Lower lobe of right lung (tissue), 2 donors: ENCODE data around the gene HOXA6. TPM values are rescaled to one million over a fixed set of nuclear protein-coding genes. Genes with fewer than 3 reads are reported as not detected.
A peak's percentile ranks its signal among the peaks of the same experiment; 100 is the strongest.

ENCODE experiments used
- ATAC-seq, 2 donors: fragments of 200-7000 bp; cut with Tn5 transposase; one replicate each; pipeline ENCODE4 v1.9.1; 2020 to 2022; ENCODE audit warnings: mild to moderate bottlenecking in 2 of 2, moderate library complexity in 2 of 2
- DNase-seq: peaks from one replicate; pipeline ENCODE4 v3.0.0-alpha.2; 2020
- H3K27ac ChIP-seq: fragments of 200-600 bp; one replicate; pipeline ENCODE4 v1.8.0; 2022
- H3K27me3 ChIP-seq: fragments of 200-600 bp; one replicate; pipeline ENCODE4 v1.8.0; 2022; ENCODE audit warnings: low read depth
- H3K36me3 ChIP-seq: fragments of 200-600 bp; one replicate; pipeline ENCODE4 v1.8.0; 2022; ENCODE audit warnings: mild to moderate bottlenecking
- H3K4me1 ChIP-seq: fragments of 200-600 bp; one replicate; pipeline ENCODE4 v1.8.0; 2022
- H3K4me3 ChIP-seq: fragments of 200-600 bp; one replicate; pipeline ENCODE4 v1.8.0; 2022; ENCODE audit warnings: mild to moderate bottlenecking
- H3K9me3 ChIP-seq: fragments of 200-600 bp; one replicate; pipeline ENCODE4 v1.8.0; 2022
- intact Hi-C: fragments of 100-400 bp; cut with DNase I; formaldehyde crosslinking; loops from one replicate; pipeline ENCODE4 v1.11.0; 2022
- total RNA-seq: library from RNA; stranded (reverse); fragmentation: NEBNext Ultra II Directional; extraction: Animal tissue kit (Norgen Biotek cat#: 25700); gene quantifications from one replicate; pipeline ENCODE4 v1.2.1, GENCODE V29; 2021
- TF ChIP-seq, protein P1 (sequence below): fragments of 200-600 bp; IDR thresholded peaks from one replicate; pipeline ENCODE4 v1.8.0; 2022; ENCODE audit warnings: antibody characterized with exemption, mild to moderate bottlenecking
- donor health status: DM: no; HTN: yes; CAD: no; lungs with severe emphysema.

The HOXA6 gene
- total RNA-seq, 1 donor from 2014 or later = 4.6 TPM

DNA sequence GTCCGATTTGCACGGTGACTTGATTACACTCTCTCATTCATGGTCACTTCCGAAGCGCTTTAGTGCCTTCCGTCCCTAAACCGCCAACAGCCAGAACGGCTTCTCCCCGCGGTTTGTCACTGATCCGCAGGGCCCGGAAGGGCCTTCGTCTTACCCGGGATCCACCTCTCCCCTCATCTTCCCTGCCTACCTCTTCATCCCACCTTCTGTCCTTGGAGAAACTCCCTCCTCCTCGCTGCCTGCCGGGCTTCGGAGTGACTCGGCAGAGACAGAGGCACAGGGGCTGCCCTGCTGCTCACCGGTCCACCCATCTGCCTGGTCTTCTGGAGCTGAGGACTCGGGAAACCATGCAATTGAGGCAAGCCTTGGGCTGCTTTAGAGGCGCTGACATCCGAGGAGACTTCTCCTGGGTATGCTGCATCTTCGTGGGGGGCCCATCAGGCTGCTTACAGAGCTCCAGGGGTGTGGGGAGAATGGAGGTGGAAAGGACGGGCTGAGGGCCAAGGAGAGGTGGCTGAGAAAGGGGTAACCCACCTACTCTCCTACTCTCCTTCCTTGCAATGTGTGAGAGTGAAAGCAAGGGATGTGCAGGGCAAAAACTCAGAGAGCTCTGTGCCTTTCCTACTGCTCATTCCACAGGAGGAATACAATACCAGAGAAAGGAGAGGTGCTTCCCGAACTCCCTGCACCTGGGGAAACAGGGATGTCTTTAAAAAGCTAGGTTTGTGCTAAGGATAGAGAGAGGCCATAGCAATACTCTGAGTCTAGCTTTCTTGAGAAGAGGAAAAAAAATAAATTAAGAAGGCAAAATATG lies 38.5 kb upstream of the HOXA6 start:
- H3K36me3 ChIP-seq = no peaks in the 10 kb centered on the region
- no peak overlapping the region for H3K27ac ChIP-seq
- no peak for ATAC-seq
- no peak for DNase-seq
- intact Hi-C loops = no loop called here
- H3K4me3 ChIP-seq = no peak overlapping the region
- peaks cover 47% of the 10 kb centered on the region for H3K4me1 ChIP-seq
- TF ChIP-seq, protein P1, sequence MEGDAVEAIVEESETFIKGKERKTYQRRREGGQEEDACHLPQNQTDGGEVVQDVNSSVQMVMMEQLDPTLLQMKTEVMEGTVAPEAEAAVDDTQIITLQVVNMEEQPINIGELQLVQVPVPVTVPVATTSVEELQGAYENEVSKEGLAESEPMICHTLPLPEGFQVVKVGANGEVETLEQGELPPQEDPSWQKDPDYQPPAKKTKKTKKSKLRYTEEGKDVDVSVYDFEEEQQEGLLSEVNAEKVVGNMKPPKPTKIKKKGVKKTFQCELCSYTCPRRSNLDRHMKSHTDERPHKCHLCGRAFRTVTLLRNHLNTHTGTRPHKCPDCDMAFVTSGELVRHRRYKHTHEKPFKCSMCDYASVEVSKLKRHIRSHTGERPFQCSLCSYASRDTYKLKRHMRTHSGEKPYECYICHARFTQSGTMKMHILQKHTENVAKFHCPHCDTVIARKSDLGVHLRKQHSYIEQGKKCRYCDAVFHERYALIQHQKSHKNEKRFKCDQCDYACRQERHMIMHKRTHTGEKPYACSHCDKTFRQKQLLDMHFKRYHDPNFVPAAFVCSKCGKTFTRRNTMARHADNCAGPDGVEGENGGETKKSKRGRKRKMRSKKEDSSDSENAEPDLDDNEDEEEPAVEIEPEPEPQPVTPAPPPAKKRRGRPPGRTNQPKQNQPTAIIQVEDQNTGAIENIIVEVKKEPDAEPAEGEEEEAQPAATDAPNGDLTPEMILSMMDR = no peak
- H3K9me3 ChIP-seq = no peaks in the 10 kb centered on the region
- peaks cover 100% of the 10 kb centered on the region for H3K27me3 ChIP-seq

GRCh38 chr7:27185013-27185853 lies 37.7 kb upstream of the HOXA6 start, which contains the start of gene HOXA11:
HOXA11 (minus strand) TSS chr7:27185232; CDS start chr7:27185144, 88 bp downstream.
- H3K4me1 ChIP-seq = peaks cover 47% of the 10 kb centered on the region
- TF ChIP-seq, protein P1 = no peak
- H3K4me3 ChIP-seq = peak within 1 kb of the TSS; percentile 40
- no peaks in the 10 kb centered on the region for H3K36me3 ChIP-seq
- no peaks in the 10 kb centered on the region for H3K9me3 ChIP-seq
- intact Hi-C loops = no loop called here
- peaks cover 99% of the 10 kb centered on the region for H3K27me3 ChIP-seq
- ATAC-seq = no peak
- no peak for DNase-seq
- no peak within 1 kb of the TSS for H3K27ac ChIP-seq

GRCh38 chr7:27184337-27185012 lies 36.9 kb upstream of the HOXA6 start:
- intact Hi-C loops = no loop called here
- peaks cover 99% of the 10 kb centered on the region for H3K27me3 ChIP-seq

DNA sequence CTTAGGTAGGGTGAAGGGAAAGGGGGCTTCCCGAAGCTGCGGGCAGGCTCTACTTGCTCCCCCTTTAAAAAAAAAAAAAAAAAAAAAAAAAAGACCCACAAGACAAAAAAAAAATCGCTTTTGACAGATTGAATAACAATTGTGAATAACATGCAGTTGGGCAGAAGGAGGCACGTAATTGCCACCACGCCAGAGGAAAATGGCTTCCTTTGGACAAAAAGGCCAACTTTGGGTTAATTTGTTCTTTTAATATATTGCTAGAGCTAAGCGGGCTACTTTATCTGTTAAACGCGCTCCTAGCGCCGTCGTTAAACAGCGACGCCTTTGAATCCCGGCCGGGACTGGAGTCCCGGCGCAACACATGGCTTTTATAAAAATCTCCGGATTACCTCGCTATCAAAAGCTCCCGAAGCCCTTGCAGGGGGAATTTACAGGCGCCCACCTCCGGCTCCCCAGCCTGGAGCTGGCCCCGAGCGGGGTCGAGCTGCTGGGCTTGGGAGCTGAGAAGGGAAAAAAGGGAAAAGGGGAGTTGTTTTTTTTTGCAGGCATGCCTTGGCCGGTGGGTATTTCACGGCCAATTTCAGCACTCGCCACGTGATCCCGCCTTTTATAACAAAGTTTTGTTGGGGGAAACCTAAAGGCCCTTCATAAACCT lies 36.2 kb upstream of the HOXA6 start:
- Histone ChIP-seq H3K27ac (no peak overlapping the region), H3K4me3 (peak overlapping the region; percentile 40), H3K9me3 (no peaks in the 10 kb centered on the region), H3K36me3 (no peaks in the 10 kb centered on the region), H3K27me3 (peaks cover 99% of the 10 kb centered on the region), H3K4me1 (peaks cover 48% of the 10 kb centered on the region)
- intact Hi-C loops = no loop called here
- ATAC-seq (no peak), DNase-seq (no peak)
- TF ChIP-seq, protein P1 = no peak

More at GRCh38 chr7:27184337-27185012, 36.9 kb upstream of the HOXA6 start:
- no peak overlapping the region for H3K27ac ChIP-seq
- H3K9me3 ChIP-seq = no peaks in the 10 kb centered on the region
- H3K36me3 ChIP-seq = no peaks in the 10 kb centered on the region
- TF ChIP-seq, protein P1 = no peak
- ATAC-seq (no peak), DNase-seq (no peak)
- H3K4me1 ChIP-seq = peaks cover 53% of the 10 kb centered on the region
- H3K4me3 ChIP-seq = peak overlapping the region; percentile 40
